ENCODE measurements around the gene TMEM238L.

TMEM238L gene

GRCh38 chr17:10767232-10767631, 36.7 kb downstream of the TMEM238L start:
- Histone ChIP-seq H4K20me1 (no peaks in the 10 kb centered on the region), H3K27me3 (no peaks in the 10 kb centered on the region), H3K4me1 (peaks cover 3% of the 10 kb centered on the region), H3K27ac (no peak overlapping the region), H3K9me3 (peaks cover 7% of the 10 kb centered on the region), H3K4me3 (no peak overlapping the region), H3K9ac (no peak overlapping the region), H3K4me2 (no peak overlapping the region), H3K36me3 (no peaks in the 10 kb centered on the region)
- no peak for TF ChIP-seq Cebpa-rat (IDR thresholded peaks at IDR 0.05)

- Histone ChIP-seq H3K36me3 (no peaks in the 10 kb centered on the region), H3K4me3 (no peak overlapping the region), H3K4me1 (no peaks in the 10 kb centered on the region), H3K27ac (no peak overlapping the region), H3K9me3 (no peaks in the 10 kb centered on the region), H3K4me2 (no peak overlapping the region), H4K20me1 (no peaks in the 10 kb centered on the region), H3K27me3 (no peaks in the 10 kb centered on the region), H3K9ac (no peak overlapping the region)
- TF ChIP-seq Cebpa-rat (IDR thresholded peaks at IDR 0.05): no peak
Observed at GRCh38 chr17:10762037-10762436, 41.9 kb downstream of the TMEM238L start.

- H3K4me3 ChIP-seq: no peak overlapping the region
- H4K20me1 ChIP-seq: no peaks in the 10 kb centered on the region
- no peak overlapping the region for H3K27ac ChIP-seq
- no peaks in the 10 kb centered on the region for H3K27me3 ChIP-seq
- TF ChIP-seq Cebpa-rat (IDR thresholded peaks at IDR 0.05): no peak
- no peaks in the 10 kb centered on the region for H3K9me3 ChIP-seq
- H3K36me3 ChIP-seq: no peaks in the 10 kb centered on the region
- no peak overlapping the region for H3K9ac ChIP-seq
- no peaks in the 10 kb centered on the region for H3K4me1 ChIP-seq
- no peak overlapping the region for H3K4me2 ChIP-seq
Observed at GRCh38 chr17:10761281-10761680, 42.6 kb downstream of the TMEM238L start.

GRCh38 chr17:10758062-10758461, 45.8 kb downstream of the TMEM238L start:
- no peaks in the 10 kb centered on the region for H3K36me3 ChIP-seq
- H3K9ac ChIP-seq: no peak overlapping the region
- no peaks in the 10 kb centered on the region for H4K20me1 ChIP-seq
- no peak overlapping the region for H3K4me2 ChIP-seq
- H3K4me3 ChIP-seq: no peak overlapping the region
- no peaks in the 10 kb centered on the region for H3K4me1 ChIP-seq
- H3K9me3 ChIP-seq: no peaks in the 10 kb centered on the region
- H3K27me3 ChIP-seq: no peaks in the 10 kb centered on the region
- no peak for TF ChIP-seq Cebpa-rat (IDR thresholded peaks at IDR 0.05)
- no peak overlapping the region for H3K27ac ChIP-seq

- H3K27me3 ChIP-seq: no peaks in the 10 kb centered on the region
- no peak overlapping the region for H3K27ac ChIP-seq
- H4K20me1 ChIP-seq: no peaks in the 10 kb centered on the region
- H3K9me3 ChIP-seq: no peaks in the 10 kb centered on the region
- no peak for TF ChIP-seq Cebpa-rat (IDR thresholded peaks at IDR 0.05)
- no peak overlapping the region for H3K4me3 ChIP-seq
- no peaks in the 10 kb centered on the region for H3K4me1 ChIP-seq
- H3K4me2 ChIP-seq: no peak overlapping the region
- no peak overlapping the region for H3K9ac ChIP-seq
- H3K36me3 ChIP-seq: no peaks in the 10 kb centered on the region
Observed at GRCh38 chr17:10757647-10758046, 46.3 kb downstream of the TMEM238L start.

GRCh38 chr17:10757067-10757466, 46.8 kb downstream of the TMEM238L start:
- no peaks in the 10 kb centered on the region for H4K20me1 ChIP-seq
- H3K9ac ChIP-seq: no peak overlapping the region
- no peak for TF ChIP-seq Cebpa-rat (IDR thresholded peaks at IDR 0.05)
- H3K4me1 ChIP-seq: no peaks in the 10 kb centered on the region
- H3K4me2 ChIP-seq: no peak overlapping the region
- H3K27me3 ChIP-seq: no peaks in the 10 kb centered on the region
- no peak overlapping the region for H3K4me3 ChIP-seq
- no peaks in the 10 kb centered on the region for H3K36me3 ChIP-seq
- no peak overlapping the region for H3K27ac ChIP-seq
- H3K9me3 ChIP-seq: no peaks in the 10 kb centered on the region

GRCh38 chr17:10756619-10757018, 47.3 kb downstream of the TMEM238L start:
- Histone ChIP-seq H3K27ac (no peak overlapping the region), H3K4me1 (no peaks in the 10 kb centered on the region), H3K36me3 (no peaks in the 10 kb centered on the region), H3K4me3 (no peak overlapping the region), H4K20me1 (no peaks in the 10 kb centered on the region), H3K4me2 (no peak overlapping the region), H3K9ac (no peak overlapping the region), H3K27me3 (no peaks in the 10 kb centered on the region), H3K9me3 (no peaks in the 10 kb centered on the region)
- no peak for TF ChIP-seq Cebpa-rat (IDR thresholded peaks at IDR 0.05)

- Histone ChIP-seq H4K20me1 (no peaks in the 10 kb centered on the region), H3K4me3 (no peak overlapping the region), H3K36me3 (no peaks in the 10 kb centered on the region), H3K9ac (no peak overlapping the region), H3K4me2 (no peak overlapping the region), H3K9me3 (no peaks in the 10 kb centered on the region), H3K4me1 (no peaks in the 10 kb centered on the region), H3K27me3 (no peaks in the 10 kb centered on the region), H3K27ac (no peak overlapping the region)
- no peak for TF ChIP-seq Cebpa-rat (IDR thresholded peaks at IDR 0.05)
Observed at GRCh38 chr17:10756185-10756584, 47.7 kb downstream of the TMEM238L start.

- TF ChIP-seq Cebpa-rat (IDR thresholded peaks at IDR 0.05): no peak
- no peaks in the 10 kb centered on the region for H4K20me1 ChIP-seq
- H3K36me3 ChIP-seq: no peaks in the 10 kb centered on the region
- H3K27me3 ChIP-seq: no peaks in the 10 kb centered on the region
- no peak overlapping the region for H3K4me3 ChIP-seq
- H3K4me2 ChIP-seq: no peak overlapping the region
- no peaks in the 10 kb centered on the region for H3K4me1 ChIP-seq
- no peak overlapping the region for H3K9ac ChIP-seq
- no peak overlapping the region for H3K27ac ChIP-seq
- H3K9me3 ChIP-seq: no peaks in the 10 kb centered on the region
Observed at GRCh38 chr17:10755592-10756127, 48.2 kb downstream of the TMEM238L start.

GRCh38 chr17:10754861-10755591, 48.9 kb downstream of the TMEM238L start:
- H3K27me3 ChIP-seq: no peaks in the 10 kb centered on the region
- no peaks in the 10 kb centered on the region for H4K20me1 ChIP-seq
- H3K4me3 ChIP-seq: no peak overlapping the region
- no peak overlapping the region for H3K4me2 ChIP-seq
- H3K9me3 ChIP-seq: no peaks in the 10 kb centered on the region
- H3K27ac ChIP-seq: no peak overlapping the region
- no peak overlapping the region for H3K9ac ChIP-seq
- H3K4me1 ChIP-seq: no peaks in the 10 kb centered on the region
- TF ChIP-seq Cebpa-rat (IDR thresholded peaks at IDR 0.05): no peak
- no peaks in the 10 kb centered on the region for H3K36me3 ChIP-seq

All from BLaER1 (cell line).